Eye (tissue), 1 donor: ENCODE results near the gene TBR1.

Source experiments
- DNase-seq: peaks from one replicate; pipeline ENCODE4 v3.0.0-alpha.2; 2015

TBR1 gene

DNA sequence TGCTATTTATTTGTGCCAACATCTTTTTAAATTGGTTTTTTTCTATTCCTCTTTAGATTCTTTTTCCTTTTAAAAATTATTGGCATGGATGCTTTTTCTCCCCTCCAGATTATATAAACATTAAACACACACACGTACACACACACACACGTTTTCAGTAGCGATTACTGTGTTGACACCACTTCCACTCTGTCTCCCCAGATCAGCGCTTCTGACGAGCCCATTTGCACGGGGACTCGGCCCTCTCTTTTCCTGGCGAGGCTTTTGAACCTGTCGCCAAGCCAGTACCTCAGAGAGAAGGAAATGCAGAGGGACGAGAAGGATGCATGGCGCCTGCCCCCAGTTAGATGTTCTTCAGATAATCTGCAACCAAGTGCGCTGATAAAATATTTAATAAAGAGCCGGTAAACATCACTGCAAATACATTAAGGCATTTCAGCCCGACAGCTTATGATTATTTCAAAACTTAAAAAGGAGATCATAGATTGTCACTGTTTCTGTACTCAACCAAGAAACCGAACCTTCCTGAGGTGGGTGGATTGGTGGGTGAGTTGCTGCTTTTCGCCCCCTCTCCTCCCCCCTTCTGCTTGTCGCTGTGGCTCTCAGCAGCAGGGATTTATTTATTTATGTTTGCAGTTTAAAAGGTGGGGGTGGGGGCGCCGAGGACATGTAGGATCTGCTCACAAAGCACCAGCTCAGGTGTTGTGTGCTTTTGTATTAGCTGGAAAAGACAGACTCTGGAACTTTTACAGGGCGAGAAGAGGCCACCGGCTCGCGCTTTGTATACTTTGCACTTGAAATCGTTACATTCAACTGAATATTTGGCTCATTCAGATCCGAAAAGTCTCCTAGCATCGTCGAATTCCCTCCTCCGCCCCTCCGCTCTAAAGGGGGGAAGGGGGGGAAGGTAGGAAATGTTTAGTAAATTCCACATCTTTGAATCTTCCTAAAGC is 787 bp upstream of the TBR1 start:
- peak; percentile 78 for DNase-seq

DNA sequence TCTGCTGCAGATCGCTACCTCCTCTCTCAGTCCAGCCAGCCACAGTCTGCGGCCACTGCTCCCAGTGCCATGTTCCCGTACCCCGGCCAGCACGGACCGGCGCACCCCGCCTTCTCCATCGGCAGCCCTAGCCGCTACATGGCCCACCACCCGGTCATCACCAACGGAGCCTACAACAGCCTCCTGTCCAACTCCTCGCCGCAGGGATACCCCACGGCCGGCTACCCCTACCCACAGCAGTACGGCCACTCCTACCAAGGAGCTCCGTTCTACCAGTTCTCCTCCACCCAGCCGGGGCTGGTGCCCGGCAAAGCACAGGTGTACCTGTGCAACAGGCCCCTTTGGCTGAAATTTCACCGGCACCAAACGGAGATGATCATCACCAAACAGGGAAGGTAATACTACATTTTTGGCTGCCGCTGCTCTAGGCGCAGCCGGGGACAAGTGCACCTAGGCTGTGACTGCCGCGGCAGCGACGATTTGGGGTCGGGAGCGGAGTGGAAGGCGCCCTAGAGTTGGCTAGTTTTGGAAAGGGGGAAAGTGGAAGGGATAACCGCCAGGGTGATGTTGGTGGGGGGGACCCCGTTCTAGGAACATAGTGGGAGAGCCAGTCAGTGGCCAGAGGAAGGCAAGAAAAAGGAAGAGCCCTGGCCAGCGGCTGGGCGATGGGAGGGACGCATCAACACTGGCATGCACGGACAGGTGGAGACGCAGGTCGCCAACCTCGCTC is 776 bp downstream of the TBR1 start:
- DNase-seq, result peak; percentile 62

DNA sequence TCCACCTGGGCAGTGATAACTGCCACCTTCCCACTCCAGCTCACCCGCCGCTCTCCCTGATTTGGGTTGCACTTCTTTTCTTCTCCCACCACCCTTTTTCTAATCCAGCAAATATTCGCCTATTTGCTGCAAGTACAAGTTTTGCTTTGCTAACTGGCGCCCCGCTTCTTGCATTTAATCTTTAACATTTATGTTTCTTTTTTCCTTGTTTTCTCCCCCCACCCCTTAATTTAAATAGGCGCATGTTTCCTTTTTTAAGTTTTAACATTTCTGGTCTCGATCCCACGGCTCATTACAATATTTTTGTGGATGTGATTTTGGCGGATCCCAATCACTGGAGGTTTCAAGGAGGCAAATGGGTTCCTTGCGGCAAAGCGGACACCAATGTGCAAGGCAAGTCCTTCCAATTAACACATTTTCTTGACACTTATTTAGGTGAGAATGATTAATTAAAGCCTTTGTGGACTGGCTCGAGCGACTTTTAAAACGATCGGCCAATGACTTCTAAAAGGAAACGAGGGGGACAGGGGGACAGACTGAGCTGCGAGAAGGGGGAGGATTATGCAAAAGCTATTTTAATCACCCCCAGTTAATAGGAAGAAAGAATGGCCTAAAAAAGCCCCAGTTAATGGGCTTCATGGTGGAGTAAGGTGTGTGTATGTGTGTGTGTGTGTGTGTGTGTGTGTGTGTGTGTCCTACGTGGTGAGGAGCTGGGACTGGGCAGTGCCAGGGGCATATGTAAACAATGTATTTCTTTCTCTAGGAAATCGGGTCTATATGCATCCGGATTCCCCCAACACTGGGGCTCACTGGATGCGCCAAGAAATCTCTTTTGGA is 1.6 kb downstream of the TBR1 start:
- DNase-seq, result peak; percentile 71

DNA sequence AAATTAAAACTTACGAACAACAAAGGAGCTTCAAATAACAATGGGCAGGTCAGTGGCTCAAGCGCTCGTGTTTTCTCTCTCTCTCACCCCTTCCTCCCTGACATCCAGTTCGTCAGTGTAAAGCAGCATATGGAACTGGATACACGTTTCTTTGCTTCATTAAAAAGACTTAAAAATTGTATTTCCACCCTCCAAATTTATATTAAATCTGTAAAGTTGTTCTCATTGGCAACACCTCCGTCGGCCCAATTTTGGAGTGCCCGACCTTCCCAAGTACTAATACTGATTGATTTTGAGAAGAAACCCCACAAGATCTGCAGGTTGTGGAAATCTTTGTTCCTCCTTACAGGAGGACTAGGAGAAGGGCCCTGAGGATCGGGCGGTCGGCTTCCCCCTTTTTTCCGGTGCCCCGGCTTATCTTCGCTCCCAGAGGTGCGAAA is 2.2 kb downstream of the TBR1 start:
- DNase-seq, result no peak

- peak; percentile 84 for DNase-seq
Measured at GRCh38 chr2:161418715-161419637, 2.9 kb downstream of the TBR1 start.

GRCh38 chr2:161419638-161420190 is 3.6 kb downstream of the TBR1 start:
- DNase-seq, result peak; percentile 56

DNA sequence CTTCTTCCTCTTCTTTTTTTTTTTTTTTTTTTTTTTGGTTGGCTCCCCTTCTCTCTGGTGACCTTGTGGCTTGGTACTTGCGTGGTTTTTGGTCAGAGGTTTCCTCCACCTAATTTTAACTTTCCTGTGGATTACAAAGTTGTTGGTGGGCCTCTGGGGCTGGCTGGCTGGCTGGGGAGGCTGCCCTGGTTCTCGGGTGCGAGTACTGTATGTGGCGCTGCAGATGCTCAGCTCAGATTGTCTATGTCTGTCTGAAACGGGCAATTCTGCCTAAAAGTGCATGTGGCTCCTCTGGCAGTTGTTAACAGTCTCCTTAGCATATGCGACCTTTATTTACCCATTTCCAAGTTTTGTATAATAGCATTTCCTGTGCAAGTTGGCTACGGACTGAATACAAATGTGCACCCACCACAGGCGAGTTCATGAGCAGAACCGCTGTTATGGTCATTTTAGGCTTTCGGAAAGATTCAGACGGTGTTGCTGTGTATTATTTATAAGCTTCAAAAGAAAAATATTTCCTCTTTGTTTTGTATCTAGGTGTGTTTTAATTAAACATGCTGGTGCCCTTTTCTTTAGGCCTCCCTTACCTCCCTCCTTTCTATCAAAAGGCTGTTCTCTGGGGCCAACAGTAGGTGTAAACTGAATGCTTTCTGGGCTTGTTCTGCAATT is 4.4 kb downstream of the TBR1 start:
- DNase-seq, result peak; percentile 65

DNA sequence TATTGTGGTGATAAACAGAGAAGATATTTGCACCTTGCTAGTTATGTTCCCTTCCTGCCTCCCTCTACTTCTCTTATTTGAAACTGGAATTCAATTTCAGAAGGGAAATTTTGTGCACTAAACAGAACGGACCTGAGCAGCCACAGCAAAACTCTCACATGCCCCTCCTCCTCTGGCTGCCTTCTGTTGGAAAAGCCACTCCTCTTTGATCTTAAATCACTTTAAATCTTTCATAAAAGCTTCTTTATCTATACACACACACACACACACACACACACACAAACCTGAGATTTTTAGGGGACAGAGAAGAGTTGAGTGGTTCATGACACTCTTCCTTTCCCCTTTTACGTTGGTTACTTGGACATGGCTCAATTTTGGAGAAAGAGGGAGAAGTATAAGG is 5.6 kb downstream of the TBR1 start:
- peak; percentile 50 for DNase-seq

- DNase-seq, result peak; percentile 72
Measured at GRCh38 chr2:161422816-161423403, 6.8 kb downstream of the TBR1 start.

GRCh38 chr2:161423421-161424393 is 7.6 kb downstream of the TBR1 start:
- DNase-seq, result peak; percentile 78

- DNase-seq, result no peak
Measured at GRCh38 chr2:161424394-161424769, 8.3 kb downstream of the TBR1 start.

DNA sequence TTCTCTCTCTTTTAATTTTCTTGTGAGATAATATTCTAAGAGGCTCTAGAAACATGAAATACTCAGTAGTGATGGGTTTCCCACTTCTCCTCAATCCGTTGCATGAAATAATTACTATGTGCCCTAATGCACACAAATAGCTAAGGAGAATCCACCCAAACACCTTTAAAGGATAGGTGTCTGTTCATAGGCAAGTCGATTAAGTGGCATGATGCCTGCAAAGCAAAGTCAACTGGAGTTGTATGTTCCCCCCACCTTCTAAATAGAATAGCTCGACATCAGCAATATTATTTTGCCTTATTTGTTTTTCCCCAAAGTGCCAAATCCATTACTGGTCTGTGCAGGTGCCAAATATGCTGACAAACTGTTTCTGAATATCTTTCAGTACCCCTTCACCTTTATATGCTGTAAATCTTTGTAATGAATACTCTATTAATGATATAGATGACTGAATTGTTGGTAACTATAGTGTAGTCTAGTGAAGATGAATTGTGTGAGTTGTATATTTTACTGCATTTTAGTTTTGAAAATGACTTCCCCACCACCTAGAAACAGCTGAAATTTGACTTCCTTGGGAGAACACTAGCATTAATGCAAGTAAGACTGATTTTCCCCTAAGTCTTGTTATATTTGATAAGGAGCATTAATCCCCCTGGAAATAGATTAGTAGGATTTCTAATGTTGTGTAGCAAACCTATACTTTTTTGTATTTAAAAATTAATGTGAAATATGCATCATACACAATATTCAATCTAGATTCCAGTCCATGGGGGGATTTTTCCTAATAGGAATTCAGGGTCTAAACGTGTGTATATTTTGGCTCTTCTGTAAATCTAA is 9.0 kb downstream of the TBR1 start:
- peak; percentile 77 for DNase-seq

DNA sequence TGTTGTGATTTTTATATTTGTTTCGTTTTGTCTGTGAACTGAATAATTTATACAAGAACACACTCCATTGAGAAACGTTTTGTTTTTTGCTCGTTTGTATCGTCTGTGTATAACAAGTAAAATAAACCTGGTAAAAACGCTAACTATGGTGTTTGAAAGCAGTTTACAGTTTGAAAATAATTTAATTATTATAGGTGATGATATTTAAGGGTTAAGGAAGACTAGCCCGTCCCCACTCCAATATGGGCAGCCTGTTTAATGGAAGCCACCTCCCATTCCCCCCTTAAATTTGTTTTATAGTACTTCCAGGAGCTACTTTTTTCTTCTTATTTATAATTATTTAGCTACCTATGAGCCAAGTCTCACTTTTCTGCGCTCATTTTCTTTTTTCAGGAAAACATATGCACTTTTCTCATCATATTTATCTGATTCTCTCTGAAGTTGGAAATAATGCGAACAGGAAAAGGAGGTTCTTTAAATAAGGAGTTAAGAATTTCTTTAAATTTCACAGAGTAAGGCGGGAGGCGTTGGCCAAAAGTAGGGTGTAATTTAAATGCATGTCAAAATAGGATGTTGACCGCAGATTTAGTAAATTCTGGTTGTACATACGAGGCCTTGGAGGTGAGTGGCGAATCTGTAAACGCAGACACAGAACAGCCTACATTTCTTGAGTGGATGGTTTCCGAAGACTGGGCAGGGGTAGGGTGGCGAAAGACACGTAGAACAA is 9.8 kb downstream of the TBR1 start:
- peak; percentile 65 for DNase-seq

- DNase-seq, result no peak
Measured at GRCh38 chr2:161426455-161426921, 10.4 kb downstream of the TBR1 start.

- DNase-seq, result peak; percentile 87
Measured at GRCh38 chr2:161426922-161427663, 11.0 kb downstream of the TBR1 start.
